GM12878 (cell line): ENCODE results near the gene IRF2. TPM values are rescaled to one million over a fixed set of nuclear protein-coding genes. Genes with fewer than 3 reads are reported as not detected.

Experiments used
- ATAC-seq: fragments of 200-7000 bp; cut with Tn5 transposase; 3 replicates; pipeline ENCODE4 v1.9.1; 2020; ENCODE audit warnings: mild to moderate bottlenecking, moderate library complexity
- BruUV-seq: library from RNA; stranded (reverse); fragments of 400-500 nt; replicated peaks from 2 replicates; lab custom pipeline; 2021; lab: Mats Ljungman, UMichigan
- CTCF ChIA-PET: fragments of 300-600 bp; sonication (Branson Sonifier 250); formaldehyde crosslinking; extraction: SDS; loops from one replicate; lab custom pipeline; 2021; ENCODE audit warnings: inconsistent platforms; lab: Yijun Ruan, JAX
- POLR2A ChIA-PET: fragments of 350-600 bp; formaldehyde crosslinking; extraction: SDS; loops from one replicate; lab custom pipeline; 2021; ENCODE audit warnings: inconsistent platforms; lab: Charles Lee
- RAD21 ChIA-PET: fragments of 300-600 bp; sonication (Branson Sonifier 250); formaldehyde crosslinking; loops from one replicate; lab custom pipeline; 2023; ENCODE audit warnings: antibody characterized with exemption; ENCODE audit not compliant: unreplicated experiment; lab: Charles Lee
- SMC1A ChIA-PET: fragments of 300-600 bp; sonication (Branson Sonifier 250); formaldehyde crosslinking; loops from one replicate; lab custom pipeline; 2023; ENCODE audit not compliant: unreplicated experiment, uncharacterized antibody; lab: Charles Lee
- DNase-seq: peaks from one replicate; pipeline ENCODE4 v3.0.0-alpha.2; 2011; ENCODE audit warnings: low read depth, low spot score
- FAIRE-seq: peaks from 3 replicates; lab custom pipeline; 2011; peaks lifted over from hg19 to GRCh38; lab: Jason Lieb, UNC
- H2AFZ ChIP-seq: 2 replicates; pipeline ENCODE4 v1.6.0; 2011; ENCODE audit warnings: low read depth, low read length, control low read depth; ENCODE audit not compliant: control insufficient read depth
- H3K27ac ChIP-seq: 2 replicates; pipeline ENCODE4 v1.5.1; 2011; ENCODE audit warnings: control low read depth; ENCODE audit not compliant: control insufficient read depth, insufficient read depth
- H3K27me3 ChIP-seq, 2 experiments: replicated peaks in 1 of 2; 2 replicates each; pipeline versions ENCODE4 v1.6.0 to v1.6.1; 2011; ENCODE audit warnings: low read length in 1 of 2; ENCODE audit not compliant: control insufficient read depth in 2 of 2, insufficient read depth in 2 of 2
- H3K36me3 ChIP-seq, 2 experiments: 2 replicates each; pipeline ENCODE4 v1.5.1; 2011; ENCODE audit warnings: low read length in 1 of 2; ENCODE audit not compliant: control insufficient read depth in 2 of 2, insufficient read depth in 2 of 2
- H3K4me1 ChIP-seq: 2 replicates; pipeline ENCODE4 v1.6.1; 2011; ENCODE audit warnings: mild to moderate bottlenecking, low read length, moderate library complexity, mixed read lengths; ENCODE audit not compliant: control insufficient read depth, insufficient read depth
- H3K4me2 ChIP-seq: 2 replicates; pipeline ENCODE4 v1.6.0; 2011; ENCODE audit warnings: control low read depth; ENCODE audit not compliant: control insufficient read depth, insufficient read depth
- H3K4me3 ChIP-seq: fragments of 200-600 bp; sonication (generic); 2 replicates; pipeline ENCODE4 v1.5.1; 2016
- H3K79me2 ChIP-seq: 2 replicates; pipeline ENCODE4 v1.6.0; 2011; ENCODE audit warnings: low read length; ENCODE audit not compliant: control insufficient read depth, insufficient read depth
- H3K9ac ChIP-seq: 2 replicates; pipeline ENCODE4 v1.8.0; 2011; ENCODE audit warnings: low read length, control low read depth, mixed read lengths; ENCODE audit not compliant: control insufficient read depth, insufficient read depth
- H3K9me3 ChIP-seq: replicated peaks from 3 replicates; pipeline ENCODE4 v1.5.1; 2011; ENCODE audit warnings: mild to moderate bottlenecking, low read length; ENCODE audit not compliant: control insufficient read depth, insufficient read depth
- H4K20me1 ChIP-seq: 2 replicates; pipeline ENCODE4 v1.6.0; 2011; ENCODE audit not compliant: control insufficient read depth, insufficient read depth
- CHD2 ChIP-seq: IDR thresholded peaks from 2 replicates; pipeline ENCODE4 v1.6.1; 2011; ENCODE audit warnings: low read depth, low read length, improper control_type of control experiment, borderline replicate concordance
- CTCF ChIP-seq, 3 experiments: IDR thresholded peaks in 2 of 3; conservative IDR thresholded peaks in 1 of 3; 2 replicates each; pipeline ENCODE4 v1.5.1; 2011; ENCODE audit warnings: low read depth in 3 of 3, low read length in 3 of 3, mild to moderate bottlenecking in 3 of 3, control low read depth in 2 of 3, moderate library complexity in 2 of 3, inconsistent platforms in 1 of 3, mixed read lengths in 1 of 3; ENCODE audit not compliant: control insufficient read depth in 2 of 3, insufficient read depth in 1 of 3; ENCODE audit errors: extremely low read depth in 1 of 3
- KLF5 ChIP-seq: fragments of 450-650 bp; IDR thresholded peaks from 2 replicates; pipeline ENCODE4 v1.6.1; 2014; ENCODE audit warnings: mild to moderate bottlenecking; ENCODE audit not compliant: partially characterized antibody
- NFYA ChIP-seq: IDR thresholded peaks from 2 replicates; pipeline ENCODE4 v1.6.1; 2011; ENCODE audit warnings: low read depth, mild to moderate bottlenecking, low read length, improper control_type of control experiment, borderline replicate concordance
- PML ChIP-seq: IDR thresholded peaks from 2 replicates; pipeline ENCODE4 v1.6.1; 2012; ENCODE audit warnings: low read length, inconsistent platforms
- RBBP5 ChIP-seq: fragments of 200-600 bp; sonication (generic); conservative IDR thresholded peaks from 2 replicates; pipeline ENCODE4 v1.6.1; 2016
- SP1 ChIP-seq: IDR thresholded peaks from one replicate; pipeline ENCODE4 v1.6.1; 2011; ENCODE audit warnings: low read depth, low read length
- ZNF24 ChIP-seq: fragments of 450-650 bp; IDR thresholded peaks from 2 replicates; pipeline ENCODE4 v1.6.1; 2017; ENCODE audit warnings: antibody characterized with exemption, mild to moderate bottlenecking
- WGBS: methylation state at CpG from one replicate; pipeline ENCODE4 v1.1.6; 2016; ENCODE audit warnings: low lambda C conversion rate; ENCODE audit not compliant: insufficient replicate concordance, insufficient coverage; ENCODE audit errors: missing lambda C conversion rate; 5-methylcytosine and 5-hydroxymethylcytosine counted together
- in situ Hi-C: fragments of 300-500 bp; cut with MboI; formaldehyde crosslinking; loops from 9 replicates; pipeline ENCODE4 v1.14.3; 2018; ENCODE audit warnings: mixed read lengths
- intact Hi-C: fragments of 100-400 bp; cut with micrococcal nuclease; formaldehyde crosslinking; loops from one replicate; pipeline ENCODE4 v1.14.2; 2022; ENCODE audit not compliant: unreplicated experiment
- polyA plus RNA-seq, 11 experiments: library from polyadenylated mRNA; depleted of rRNA in 4 of 11; unstranded in 6 of 11; stranded (reverse) in 5 of 11; fragments of >200 nt; fragmentation: Nextera tagmentation in 4 of 11; fragmentation: Illumina TruSeq in 1 of 11; extraction: Ambion mirVana in 4 of 11; extraction: Trizol in 1 of 11; gene quantifications; 1 replicate in 1 of 11; 2 replicates in 10 of 11; pipeline versions ENCODE4 v1.2.1 to v1.2.3, GENCODE V29; 2011 to 2016; ENCODE audit warnings: inconsistent platforms in 2 of 11, missing spikeins in 2 of 11, low read depth in 1 of 11
- total RNA-seq, 4 experiments: library from RNA; depleted of rRNA in 3 of 4; stranded (reverse); fragments of >200 nt in 3 of 4; fragmentation: Illumina TruSeq in 1 of 4; extraction: Trizol in 1 of 4; gene quantifications; 2 replicates each; pipeline versions ENCODE4 v1.2.1 to v1.2.3, GENCODE V29; 2013 to 2021
- TF ChIP-seq, protein P1 (sequence below): IDR thresholded peaks from 2 replicates; pipeline ENCODE4 v1.6.1; 2011; ENCODE audit warnings: mild to moderate bottlenecking, low read depth, low read length, moderate library complexity; ENCODE audit not compliant: insufficient replicate concordance
- TF ChIP-seq, protein P2 (sequence below): fragments of 450-650 bp; IDR thresholded peaks from 2 replicates; pipeline ENCODE4 v1.6.1; 2017; ENCODE audit warnings: borderline replicate concordance
- TF ChIP-seq, protein P3 (sequence below): fragments of 450-650 bp; IDR thresholded peaks from 2 replicates; pipeline ENCODE4 v1.6.1; 2016; ENCODE audit warnings: mild to moderate bottlenecking, moderate library complexity, borderline replicate concordance

The IRF2 gene
- total and polyA plus RNA-seq, 10 of the 15 experiments (the other 5 are each of a cell fraction or from before 2014, with no cell fraction given) = 45.1 to 99.3 (median 58.9) TPM

- no peaks in the 10 kb centered on the region; the same call in 1 of the 3 replicates for H3K9me3 ChIP-seq
- H3K36me3 ChIP-seq = peaks cover 9 to 41% of the 10 kb centered on the region in 2 experiments
- H3K27me3 ChIP-seq = no peaks in the 10 kb centered on the region
- DNase-seq = peak; percentile 48
- H3K79me2 ChIP-seq = peaks cover 44% of the 10 kb centered on the region
- peak; percentile 59 for ATAC-seq
- H3K4me2 ChIP-seq = peak overlapping the region; percentile 99
- SMC1A ChIA-PET = interaction anchor here (0.6 to 2.1 kb wide), 35 partner anchors 8 to 404 kb away, joined by 3 to 22 read pairs (median 4); partner anchors contain the start of gene IRF2
- FAIRE-seq = no peak
- RAD21 ChIA-PET = interaction anchor here (0.7 to 2.0 kb wide), 22 partner anchors 11 to 407 kb away, joined by 3 to 20 read pairs (median 4); partner anchors contain the start of gene PRIMPOL
- no peaks in the 10 kb centered on the region for H4K20me1 ChIP-seq
- intact Hi-C loops (loop anchor here (1.0 kb wide), 3 partner anchors 33 to 64 kb away; partner anchors contain the start of gene IRF2), in situ Hi-C loops (loop anchor here (5.0 kb wide), 1 partner anchor 120 kb away; no protein-coding TSS in a partner anchor)
- H3K4me1 ChIP-seq = peaks cover 56% of the 10 kb centered on the region
- BruUV-seq = no TSS peak
- H3K9ac ChIP-seq = peak overlapping the region; percentile 70
- H3K27ac ChIP-seq = peak overlapping the region; percentile 90
- WGBS = 26% methylated on average over 12 of the region's 12 CpGs
- POLR2A ChIA-PET = interaction anchor here (0.5 to 2.1 kb wide), 11 partner anchors 24 to 167 kb away, joined by 3 to 17 read pairs (median 4); partner anchors contain the start of gene IRF2
- peak overlapping the region; percentile 24; the same call in 1 of the 2 replicates for H2AFZ ChIP-seq
- H3K4me3 ChIP-seq = peak overlapping the region; percentile 60
- CTCF ChIA-PET = interaction anchor here (0.9 to 1.8 kb wide), 6 partner anchors 11 to 152 kb away, joined by 3 to 4 read pairs (median 4); no protein-coding TSS in a partner anchor
- no peak for TF ChIP-seq KLF5
- TF ChIP-seq, protein P1, sequence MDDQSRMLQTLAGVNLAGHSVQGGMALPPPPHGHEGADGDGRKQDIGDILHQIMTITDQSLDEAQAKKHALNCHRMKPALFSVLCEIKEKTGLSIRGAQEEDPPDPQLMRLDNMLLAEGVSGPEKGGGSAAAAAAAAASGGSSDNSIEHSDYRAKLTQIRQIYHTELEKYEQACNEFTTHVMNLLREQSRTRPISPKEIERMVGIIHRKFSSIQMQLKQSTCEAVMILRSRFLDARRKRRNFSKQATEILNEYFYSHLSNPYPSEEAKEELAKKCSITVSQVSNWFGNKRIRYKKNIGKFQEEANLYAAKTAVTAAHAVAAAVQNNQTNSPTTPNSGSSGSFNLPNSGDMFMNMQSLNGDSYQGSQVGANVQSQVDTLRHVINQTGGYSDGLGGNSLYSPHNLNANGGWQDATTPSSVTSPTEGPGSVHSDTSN = no peak
- TF ChIP-seq ZNF24 = no peak
- no peak for TF ChIP-seq CHD2
- TF ChIP-seq, protein P2, sequence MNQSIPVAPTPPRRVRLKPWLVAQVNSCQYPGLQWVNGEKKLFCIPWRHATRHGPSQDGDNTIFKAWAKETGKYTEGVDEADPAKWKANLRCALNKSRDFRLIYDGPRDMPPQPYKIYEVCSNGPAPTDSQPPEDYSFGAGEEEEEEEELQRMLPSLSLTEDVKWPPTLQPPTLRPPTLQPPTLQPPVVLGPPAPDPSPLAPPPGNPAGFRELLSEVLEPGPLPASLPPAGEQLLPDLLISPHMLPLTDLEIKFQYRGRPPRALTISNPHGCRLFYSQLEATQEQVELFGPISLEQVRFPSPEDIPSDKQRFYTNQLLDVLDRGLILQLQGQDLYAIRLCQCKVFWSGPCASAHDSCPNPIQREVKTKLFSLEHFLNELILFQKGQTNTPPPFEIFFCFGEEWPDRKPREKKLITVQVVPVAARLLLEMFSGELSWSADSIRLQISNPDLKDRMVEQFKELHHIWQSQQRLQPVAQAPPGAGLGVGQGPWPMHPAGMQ = no peak
- TF ChIP-seq NFYA = no peak
- TF ChIP-seq CTCF (IDR thresholded peaks at IDR 0.05 in 2 of 3, conservative IDR thresholded peaks at IDR 0.05 in 1 of 3; ENCODE audit: control insufficient read depth in 2 of 3, extremely low read depth in 1 of 3, insufficient read depth in 1 of 3, low read depth in 3 of 3, low read length in 3 of 3) = no peak
- no peak for TF ChIP-seq RBBP5
- no peak for TF ChIP-seq SP1
- TF ChIP-seq, protein P3, sequence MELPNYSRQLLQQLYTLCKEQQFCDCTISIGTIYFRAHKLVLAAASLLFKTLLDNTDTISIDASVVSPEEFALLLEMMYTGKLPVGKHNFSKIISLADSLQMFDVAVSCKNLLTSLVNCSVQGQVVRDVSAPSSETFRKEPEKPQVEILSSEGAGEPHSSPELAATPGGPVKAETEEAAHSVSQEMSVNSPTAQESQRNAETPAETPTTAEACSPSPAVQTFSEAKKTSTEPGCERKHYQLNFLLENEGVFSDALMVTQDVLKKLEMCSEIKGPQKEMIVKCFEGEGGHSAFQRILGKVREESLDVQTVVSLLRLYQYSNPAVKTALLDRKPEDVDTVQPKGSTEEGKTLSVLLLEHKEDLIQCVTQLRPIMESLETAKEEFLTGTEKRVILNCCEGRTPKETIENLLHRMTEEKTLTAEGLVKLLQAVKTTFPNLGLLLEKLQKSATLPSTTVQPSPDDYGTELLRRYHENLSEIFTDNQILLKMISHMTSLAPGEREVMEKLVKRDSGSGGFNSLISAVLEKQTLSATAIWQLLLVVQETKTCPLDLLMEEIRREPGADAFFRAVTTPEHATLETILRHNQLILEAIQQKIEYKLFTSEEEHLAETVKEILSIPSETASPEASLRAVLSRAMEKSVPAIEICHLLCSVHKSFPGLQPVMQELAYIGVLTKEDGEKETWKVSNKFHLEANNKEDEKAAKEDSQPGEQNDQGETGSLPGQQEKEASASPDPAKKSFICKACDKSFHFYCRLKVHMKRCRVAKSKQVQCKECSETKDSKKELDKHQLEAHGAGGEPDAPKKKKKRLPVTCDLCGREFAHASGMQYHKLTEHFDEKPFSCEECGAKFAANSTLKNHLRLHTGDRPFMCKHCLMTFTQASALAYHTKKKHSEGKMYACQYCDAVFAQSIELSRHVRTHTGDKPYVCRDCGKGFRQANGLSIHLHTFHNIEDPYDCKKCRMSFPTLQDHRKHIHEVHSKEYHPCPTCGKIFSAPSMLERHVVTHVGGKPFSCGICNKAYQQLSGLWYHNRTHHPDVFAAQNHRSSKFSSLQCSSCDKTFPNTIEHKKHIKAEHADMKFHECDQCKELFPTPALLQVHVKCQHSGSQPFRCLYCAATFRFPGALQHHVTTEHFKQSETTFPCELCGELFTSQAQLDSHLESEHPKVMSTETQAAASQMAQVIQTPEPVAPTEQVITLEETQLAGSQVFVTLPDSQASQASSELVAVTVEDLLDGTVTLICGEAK = no peak
- 0 out of 2 replicates have a peak, but pooled peaks have one; percentile 36 for TF ChIP-seq PML
Observed at GRCh38 chr4:184416913-184417734, 57.2 kb downstream of the IRF2 start.
